Inflammatory macrophage (primary cell): ENCODE measurements around the gene RNF31.

Source experiments
- DNase-seq, 2 donors: peaks; one replicate each; pipeline ENCODE4 v3.0.0-alpha.2; 2020 to 2022

Gene RNF31

DNA sequence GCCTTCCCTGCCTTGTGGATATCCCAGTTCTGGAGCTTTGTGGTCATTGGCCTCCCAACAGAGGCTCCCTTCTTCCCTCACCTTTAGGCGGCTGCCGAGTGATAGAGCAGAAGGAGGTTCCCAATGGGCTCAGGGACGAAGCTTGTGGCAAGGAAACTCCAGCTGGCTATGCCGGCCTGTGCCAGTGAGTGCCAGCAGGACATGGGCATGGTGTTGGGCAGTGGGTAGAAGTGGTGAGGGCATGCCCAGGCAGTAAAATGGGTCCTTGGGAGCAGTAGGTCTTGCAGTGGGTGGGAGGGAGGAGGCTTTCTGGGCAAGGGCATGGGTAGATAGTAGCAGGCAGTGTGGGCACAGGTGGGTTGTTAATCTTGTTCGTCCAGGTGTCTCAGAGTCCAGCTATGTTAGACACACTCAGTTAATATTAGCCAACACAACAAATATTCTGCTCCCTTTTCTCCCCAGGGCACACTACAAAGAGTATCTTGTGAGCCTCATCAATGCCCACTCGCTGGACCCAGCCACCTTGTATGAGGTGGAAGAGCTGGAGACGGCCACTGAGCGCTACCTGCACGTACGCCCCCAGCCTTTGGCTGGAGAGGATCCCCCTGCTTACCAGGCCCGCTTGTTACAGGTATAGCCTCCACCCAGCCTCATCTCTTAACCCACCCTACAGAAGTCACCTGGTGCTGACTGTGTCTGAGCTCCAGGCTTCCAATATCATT is 12.6 kb downstream of the RNF31 start:
- DNase-seq: no peak

DNA sequence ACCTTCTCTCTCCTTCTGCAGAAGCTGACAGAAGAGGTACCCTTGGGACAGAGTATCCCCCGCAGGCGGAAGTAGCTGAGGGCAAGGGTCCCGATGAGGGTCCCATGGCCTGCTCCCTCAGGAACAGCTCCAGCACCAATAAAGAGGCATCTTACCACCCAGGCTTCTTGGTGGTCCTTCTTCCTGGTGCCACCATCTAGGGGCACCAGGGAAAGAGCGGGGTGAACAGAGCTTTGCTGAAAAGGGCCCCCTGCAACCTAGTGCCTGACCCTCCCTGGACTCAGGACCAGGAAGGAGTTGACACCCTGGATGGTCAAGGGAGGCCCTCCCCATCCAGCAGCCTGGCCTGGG is 13.2 kb downstream of the RNF31 start:
- no peak for DNase-seq

DNA sequence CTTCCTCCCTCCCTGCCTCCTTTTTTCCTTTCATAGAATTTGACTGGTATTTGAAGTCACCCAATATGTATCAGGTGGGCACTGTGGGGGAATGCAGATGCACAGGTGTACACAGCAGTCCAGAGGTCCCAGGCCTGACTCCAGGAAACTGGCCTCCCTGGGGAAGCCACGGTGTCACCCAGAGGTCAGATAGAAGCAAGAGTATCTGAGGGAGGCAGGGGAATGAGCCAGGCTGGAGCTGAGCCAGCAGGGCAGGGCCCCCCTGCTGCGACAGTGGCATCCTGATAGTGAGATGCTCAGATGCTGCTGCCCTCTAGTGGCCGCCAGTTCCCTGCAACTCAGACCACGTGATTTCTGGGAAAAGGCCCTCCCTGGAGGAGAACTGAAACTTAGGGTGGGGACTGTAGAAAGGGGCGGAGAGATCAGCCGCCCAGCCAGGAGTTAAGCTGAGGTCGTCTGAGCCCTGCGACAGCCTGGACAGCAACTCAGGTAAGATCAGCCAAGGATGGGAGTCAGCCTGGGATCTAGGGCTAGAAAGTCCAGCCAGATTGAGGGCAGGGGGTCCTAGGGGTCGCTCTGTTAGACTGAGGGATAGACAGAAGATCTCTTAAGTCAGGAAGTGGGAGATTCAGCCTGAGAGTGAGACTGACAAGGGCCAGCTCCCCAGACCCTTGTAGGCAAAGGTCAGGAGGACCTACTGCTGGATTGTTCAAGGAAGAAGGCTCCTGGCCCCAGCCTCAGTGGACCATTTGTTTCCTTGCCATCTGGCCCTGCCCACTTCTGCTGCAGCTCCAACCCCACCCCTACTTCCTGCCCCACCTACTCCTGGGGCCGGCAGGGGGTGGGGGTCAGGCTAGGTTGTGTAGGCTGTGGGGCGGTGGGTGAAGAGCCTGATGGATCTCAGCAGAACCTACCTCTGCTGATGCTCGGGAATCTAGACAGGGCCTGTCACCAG is 13.8 kb downstream of the RNF31 start, which contains the start of gene IRF9:
Gene IRF9, plus strand, starts transcription at position 416 of the 955 bp plus-strand sequence. CDS start 880 bp downstream, outside the sequence.
- peak; percentile 95 to 97 for DNase-seq

- no peak for DNase-seq
Measured at GRCh38 chr14:24162093-24162492, 14.8 kb downstream of the RNF31 start.

GRCh38 chr14:24164518-24164991 is 17.3 kb downstream of the RNF31 start:
- DNase-seq: no peak

DNA sequence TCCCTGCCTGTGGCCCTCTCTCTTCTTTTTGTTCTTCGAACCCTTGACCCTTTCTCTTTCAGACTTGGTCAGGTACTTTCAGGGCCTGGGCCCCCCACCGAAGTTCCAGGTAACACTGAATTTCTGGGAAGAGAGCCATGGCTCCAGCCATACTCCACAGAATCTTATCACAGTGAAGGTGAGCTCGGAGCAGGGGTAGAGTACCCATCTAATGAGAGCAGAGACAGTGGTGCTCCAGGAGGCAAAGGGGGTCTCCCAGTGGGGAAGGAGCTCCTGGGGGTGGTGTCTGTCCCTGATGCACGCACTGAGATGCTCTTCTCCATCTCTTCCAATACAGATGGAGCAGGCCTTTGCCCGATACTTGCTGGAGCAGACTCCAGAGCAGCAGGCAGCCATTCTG is 18.5 kb downstream of the RNF31 start:
- DNase-seq: no peak

GRCh38 chr14:24167469-24168114 is 20.3 kb downstream of the RNF31 start:
- peak; percentile 64 to 67 for DNase-seq

DNA sequence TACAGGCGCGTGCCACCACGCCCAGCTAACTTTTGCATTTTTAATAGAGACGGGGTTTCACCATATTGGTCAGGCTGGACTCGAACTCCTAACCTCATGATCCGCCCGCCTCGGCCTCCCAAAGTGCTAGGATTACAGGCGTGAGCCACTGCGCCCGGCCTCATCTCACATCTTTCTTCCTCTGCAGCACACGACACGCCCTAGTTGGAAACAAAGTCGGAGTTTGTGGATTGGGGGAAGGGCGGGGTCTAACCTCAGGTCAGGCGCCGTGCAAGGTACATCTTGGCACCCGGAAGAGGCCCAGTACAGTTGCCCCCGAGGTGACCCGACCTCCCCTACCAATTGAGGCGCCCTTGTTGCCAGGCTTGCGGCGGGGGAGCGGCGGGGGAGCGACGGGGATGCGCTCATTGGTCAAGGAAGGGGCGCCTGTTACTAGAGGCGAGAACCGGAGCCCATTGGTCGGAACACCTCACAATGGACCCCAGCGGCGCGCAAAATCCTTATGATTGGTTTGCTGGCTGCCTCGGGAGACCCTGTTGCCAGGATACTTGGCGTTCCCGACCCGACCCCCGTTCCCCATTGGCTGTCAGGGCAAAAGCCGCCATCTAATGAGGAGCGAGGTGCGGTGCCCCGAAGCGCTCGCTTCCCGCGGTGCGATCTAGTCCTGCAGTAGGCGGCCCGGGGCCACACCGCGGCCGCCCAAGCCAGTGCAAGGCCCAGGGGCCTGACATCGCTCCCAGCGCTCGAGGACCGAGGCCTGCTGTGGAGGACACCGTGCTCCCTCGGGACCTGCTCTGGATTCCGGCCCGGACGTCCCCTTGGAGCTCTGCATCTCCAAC is 24.3 kb downstream of the RNF31 start, which contains the start of gene REC8:
Gene REC8, plus strand, starts transcription at position 659 of the 839 bp plus-strand sequence. CDS start 473 bp downstream, outside the sequence.
- peak in 1 of 2 donors; percentile 3 for DNase-seq

DNA sequence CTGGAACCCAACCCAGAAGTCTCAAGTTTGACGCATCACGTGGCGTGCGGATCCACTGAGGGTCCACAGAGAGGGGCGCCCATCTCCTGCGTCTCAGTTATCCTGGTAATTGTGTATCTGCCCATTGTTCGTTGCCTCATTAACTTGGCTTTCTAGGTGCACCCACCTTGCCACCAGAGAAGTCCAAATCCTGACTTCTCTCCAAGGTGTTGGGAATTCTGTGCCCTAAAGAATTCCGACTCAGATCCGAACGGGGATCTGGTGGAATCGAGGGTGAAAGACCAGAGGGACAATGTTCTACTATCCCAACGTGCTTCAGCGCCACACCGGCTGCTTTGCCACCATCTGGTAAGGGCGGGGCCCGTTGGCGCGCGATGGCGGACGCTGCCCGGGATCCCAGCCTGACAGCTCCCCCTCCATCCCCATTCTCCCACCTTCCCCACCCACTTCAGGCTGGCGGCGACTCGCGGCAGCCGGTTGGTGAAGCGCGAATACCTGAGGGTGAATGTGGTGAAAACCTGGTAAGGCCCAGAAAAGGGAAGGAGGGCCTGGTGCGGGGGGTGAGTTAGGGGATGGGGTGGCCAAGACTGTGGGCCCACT is 25.1 kb downstream of the RNF31 start:
- DNase-seq: no peak

DNA sequence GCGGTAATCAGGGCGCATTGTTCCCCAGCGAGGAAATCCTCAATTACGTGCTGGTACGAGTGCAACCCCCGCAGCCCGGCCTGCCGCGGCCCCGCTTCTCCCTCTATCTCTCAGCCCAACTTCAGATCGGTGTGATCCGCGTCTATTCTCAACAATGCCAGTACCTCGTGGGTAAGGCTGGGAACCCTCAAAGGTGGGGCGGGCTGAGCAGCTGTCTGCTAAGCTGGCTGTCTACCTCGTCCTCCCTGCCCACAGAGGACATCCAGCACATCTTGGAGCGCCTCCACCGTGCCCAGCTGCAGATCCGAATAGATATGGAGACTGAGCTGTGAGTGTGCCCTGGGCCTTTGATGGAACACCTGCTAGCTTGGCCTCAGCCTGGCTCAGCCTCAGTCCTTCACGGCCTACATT is 25.6 kb downstream of the RNF31 start:
- no peak for DNase-seq

GRCh38 chr14:24176599-24176998 is 29.3 kb downstream of the RNF31 start:
- no peak for DNase-seq

DNA sequence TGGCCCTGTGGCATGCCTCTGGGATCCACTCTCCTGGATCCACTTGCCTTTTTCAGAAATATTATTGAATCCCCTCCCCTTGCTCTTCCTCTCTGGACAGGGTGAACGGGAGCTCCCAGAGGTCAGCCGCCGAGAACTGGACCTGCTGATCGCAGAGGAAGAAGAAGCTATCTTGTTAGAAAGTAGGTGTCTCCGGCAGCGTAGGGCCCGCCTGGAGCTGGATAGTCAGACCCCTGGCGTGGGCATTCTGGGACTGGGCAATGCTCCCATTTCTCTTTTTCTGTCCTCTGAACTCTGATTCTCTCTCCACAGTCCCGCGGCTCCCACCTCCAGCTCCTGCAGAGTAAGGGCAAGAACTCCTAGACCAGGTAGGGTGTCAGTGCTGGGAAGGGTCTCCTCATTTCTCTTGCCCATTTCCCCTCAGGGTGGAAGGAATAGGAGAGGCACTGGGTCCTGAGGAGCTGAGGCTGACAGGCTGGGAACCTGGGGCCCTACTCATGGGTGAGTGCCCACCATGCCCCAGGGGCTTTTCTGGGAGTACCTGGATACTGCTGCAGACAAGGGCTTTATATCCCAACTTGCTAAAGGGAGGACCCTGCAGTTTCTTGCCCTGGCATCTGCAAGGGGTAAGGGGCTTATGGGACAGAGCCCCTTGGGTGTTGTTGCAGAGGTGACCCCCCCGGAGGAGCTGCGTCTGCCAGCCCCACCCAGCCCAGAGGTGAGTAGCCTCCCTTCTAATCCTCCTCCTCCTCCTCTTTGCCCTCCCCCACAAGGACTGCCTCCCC is 29.9 kb downstream of the RNF31 start:
- DNase-seq: no peak

DNA sequence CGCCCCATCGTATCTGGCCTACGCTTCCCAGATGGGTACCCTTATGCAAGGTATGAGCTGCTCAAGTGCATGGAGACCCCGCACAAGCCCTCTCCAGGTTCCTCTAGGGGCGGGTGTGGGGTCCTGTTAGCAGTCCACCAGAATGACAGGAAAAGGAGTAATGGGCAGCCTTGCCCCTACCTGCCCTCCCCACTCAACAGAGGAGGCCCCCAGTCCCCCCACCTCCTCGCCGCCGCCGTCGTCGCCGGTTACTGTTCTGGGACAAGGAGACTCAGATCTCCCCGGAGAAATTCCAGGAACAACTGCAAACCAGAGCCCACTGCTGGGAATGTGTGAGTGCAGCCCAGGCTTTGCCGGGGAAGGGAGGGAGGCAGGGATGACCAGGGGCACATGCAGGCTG is 30.6 kb downstream of the RNF31 start:
- DNase-seq: no peak

GRCh38 chr14:24178399-24179178 is 31.3 kb downstream of the RNF31 start:
- no peak for DNase-seq

DNA sequence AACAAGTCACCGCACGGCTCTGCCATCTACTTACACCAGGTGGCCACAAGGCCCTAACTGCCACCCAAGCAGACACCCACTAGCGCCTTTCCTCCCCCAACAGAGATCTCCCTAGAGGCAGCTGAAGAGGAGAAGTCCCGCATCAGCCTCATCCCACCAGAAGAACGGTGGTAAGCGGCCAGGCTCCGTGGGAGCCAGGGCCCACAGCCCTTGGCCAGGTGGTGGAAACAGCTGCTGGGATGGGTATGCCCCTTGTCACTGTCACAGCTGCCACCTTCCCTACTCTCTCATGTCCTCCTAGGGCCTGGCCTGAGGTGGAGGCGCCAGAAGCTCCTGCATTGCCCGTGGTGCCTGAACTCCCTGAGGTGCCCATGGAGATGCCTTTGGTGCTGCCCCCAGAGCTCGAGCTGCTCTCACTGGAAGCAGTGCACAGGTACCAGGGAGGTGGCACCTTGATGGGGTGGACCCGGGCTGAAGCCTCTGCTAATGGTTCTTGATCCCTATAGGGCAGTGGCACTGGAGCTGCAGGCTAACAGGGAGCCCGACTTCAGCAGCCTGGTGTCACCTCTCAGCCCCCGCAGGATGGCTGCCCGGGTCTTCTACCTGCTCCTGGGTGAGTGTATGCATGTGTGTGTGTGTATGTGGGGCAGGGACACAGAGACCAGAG is 32.1 kb downstream of the RNF31 start:
- DNase-seq: no peak

GRCh38 chr14:24179961-24180796 is 32.9 kb downstream of the RNF31 start:
- DNase-seq: no peak

DNA sequence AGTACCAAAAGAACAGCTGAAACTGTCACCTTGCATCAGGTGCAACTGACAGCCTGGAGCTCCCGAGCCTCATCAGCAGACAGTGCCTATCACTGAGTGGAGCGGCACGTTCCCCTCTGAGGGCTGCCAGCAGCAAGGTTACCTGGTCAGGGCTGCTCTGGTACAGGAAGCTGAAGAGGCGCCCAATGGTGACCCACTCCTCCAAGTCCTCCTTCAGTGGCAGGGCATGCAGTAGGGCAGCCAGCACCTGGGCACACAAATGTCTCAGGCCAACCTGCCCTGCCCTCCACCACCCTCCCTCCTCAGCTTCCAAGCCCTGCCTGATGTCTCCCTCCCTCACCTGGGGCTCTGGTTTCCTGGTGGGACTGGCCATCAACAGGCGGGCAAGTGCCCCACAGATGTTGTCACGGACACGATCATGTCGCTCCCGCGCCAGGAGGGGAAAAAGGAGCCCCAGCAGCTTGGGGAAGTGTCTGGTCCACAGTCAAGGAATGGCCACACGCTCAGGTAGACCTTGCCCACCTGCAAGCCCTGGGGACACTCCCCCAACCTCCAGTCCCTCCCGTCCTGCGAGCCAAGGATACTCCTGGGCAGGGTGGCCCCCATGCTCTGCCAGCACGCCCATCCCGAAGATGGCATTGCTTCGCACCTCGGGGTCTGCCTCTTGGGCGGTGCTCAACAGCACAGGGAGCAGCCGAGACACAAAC is 34.2 kb downstream of the RNF31 start:
- no peak for DNase-seq
